Measurements from ENCODE around the gene S100A3. TPM values are rescaled to one million over a fixed set of nuclear protein-coding genes. Genes with fewer than 3 reads are reported as not detected.
A peak's percentile ranks its signal among the peaks of the same experiment; 100 is the strongest.
"Not testable (repeated sequence)": the region's sequence is repeated elsewhere in the genome, so short reads cannot be mapped to it uniquely, and the experiment has no call there.

Gene S100A3
- total RNA-seq, 1 experiment from 2014 or later, result 1.5 TPM

- Histone ChIP-seq H3K9me3 (ENCODE audit: insufficient read depth, low read depth) (no peaks in the 10 kb centered on the region), H3K9me2 (ENCODE audit: insufficient read depth) (no peaks in the 10 kb centered on the region), H3K79me2 (ENCODE audit: low read depth) (no peaks in the 10 kb centered on the region), H3K27ac (peak within 1 kb of the TSS; percentile 97), H3K4me3 (peak within 1 kb of the TSS; percentile 2; the same call in 1 of the 2 replicates), H3K4me1 (replicated peaks; ENCODE audit: insufficient read depth) (peaks cover 56% of the 10 kb centered on the region), H3K4me2 (peak within 1 kb of the TSS; percentile 72), H3F3A (ENCODE audit: insufficient read depth, low read depth) (peaks cover 40% of the 10 kb centered on the region), H4K20me1 (ENCODE audit: insufficient read depth) (no peaks in the 10 kb centered on the region), H2AFZ (no peak within 1 kb of the TSS), H3K36me3 (ENCODE audit: low read depth) (no peaks in the 10 kb centered on the region), H3K27me3 (ENCODE audit: insufficient read depth, low read depth) (no peaks in the 10 kb centered on the region)
- CTCF ChIA-PET, result interaction anchor here (0.5 to 1.2 kb wide), 9 partner anchors 21 to 1475 kb away, joined by 3 to 6 read pairs (median 4); partner anchors contain the start of genes S100A13, S100A5 and S100A6
- intact Hi-C loops (cut with micrococcal nuclease; ENCODE audit: unreplicated experiment), result loop anchor here (2.0 to 10.0 kb wide), 4 partner anchors 17 to 422 kb away; partner anchors contain the start of genes CREB3L4, RAB13, S100A3 and SLC39A1
- POLR2A ChIA-PET (ENCODE audit: unreplicated experiment), result interaction anchor here (0.5 to 2.2 kb wide), 18 partner anchors 20 to 619 kb away, joined by 3 to 26 read pairs (median 6); partner anchors contain the start of genes CHTOP, RPS27, S100A14 and S100A4
- no peak for TF ChIP-seq CTCF (conservative IDR thresholded peaks at IDR 0.05)
- no peak for TF ChIP-seq EZH2 (IDR thresholded peaks at IDR 0.05; ENCODE audit: low read depth)
- peak; percentile 65 to 86 for DNase-seq
- no TSS peak for BruUV-seq (replicated peaks)
Observed at GRCh38 chr1:153565529-153566374, 16.7 kb upstream of the S100A3 start, which contains the start of gene S100A2. S100A2 (minus strand) TSS chr1:153565844; CDS start chr1:153563877, 1,967 bp downstream.

DNA sequence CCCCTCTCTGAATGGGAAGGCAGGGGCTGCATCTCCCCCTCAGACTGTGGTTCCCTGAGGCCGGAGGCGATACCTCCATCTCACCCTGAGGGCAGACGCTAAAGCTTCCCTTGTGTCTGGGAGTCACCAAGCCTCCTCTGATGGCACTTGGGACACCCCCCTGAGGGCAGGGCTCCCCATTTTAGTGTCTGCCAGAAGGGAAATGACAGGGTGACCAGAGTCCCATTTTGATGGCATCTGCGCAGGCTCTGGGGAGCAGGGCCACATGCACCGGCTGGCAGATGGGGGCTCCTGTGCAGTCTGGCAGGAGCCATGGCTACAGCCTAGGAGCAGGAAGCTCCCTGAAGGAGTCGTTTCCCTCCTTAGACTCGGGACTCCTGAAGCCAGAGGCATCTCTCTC lies 14.9 kb upstream of the S100A3 start:
- no peaks in the 10 kb centered on the region for H3K9me2 ChIP-seq (ENCODE audit: insufficient read depth)
- peaks cover 42% of the 10 kb centered on the region for H3F3A ChIP-seq (ENCODE audit: insufficient read depth, low read depth)
- H3K36me3 ChIP-seq (ENCODE audit: low read depth), result no peaks in the 10 kb centered on the region
- CTCF ChIA-PET, result no interaction called here
- no peaks in the 10 kb centered on the region for H3K27me3 ChIP-seq (ENCODE audit: insufficient read depth, low read depth)
- POLR2A ChIA-PET (ENCODE audit: unreplicated experiment), result interaction anchor here (0.6 kb wide), 1 partner anchor 19 kb away, joined by 7 read pairs; no protein-coding TSS in a partner anchor
- intact Hi-C loops (cut with micrococcal nuclease; ENCODE audit: unreplicated experiment), result loop anchor here (10.0 kb wide), 1 partner anchor 401 kb away; the partner anchor contains the start of genes CREB3L4 and SLC39A1
- H3K4me1 ChIP-seq (replicated peaks; ENCODE audit: insufficient read depth), result peaks cover 55% of the 10 kb centered on the region
- H4K20me1 ChIP-seq (ENCODE audit: insufficient read depth), result no peaks in the 10 kb centered on the region
- no peaks in the 10 kb centered on the region for H3K79me2 ChIP-seq (ENCODE audit: low read depth)
- TF ChIP-seq EZH2 (IDR thresholded peaks at IDR 0.05; ENCODE audit: low read depth) (no peak), CTCF (conservative IDR thresholded peaks at IDR 0.05) (no peak)
- BruUV-seq (replicated peaks), result no TSS peak
- H3K27ac ChIP-seq, result peak overlapping the region; percentile 97
- peak overlapping the region; percentile 72 for H3K4me2 ChIP-seq
- DNase-seq, result no peak
- H3K4me3 ChIP-seq, result no peak overlapping the region
- no peak overlapping the region for H2AFZ ChIP-seq
- H3K9me3 ChIP-seq (ENCODE audit: insufficient read depth, low read depth), result no peaks in the 10 kb centered on the region

DNA sequence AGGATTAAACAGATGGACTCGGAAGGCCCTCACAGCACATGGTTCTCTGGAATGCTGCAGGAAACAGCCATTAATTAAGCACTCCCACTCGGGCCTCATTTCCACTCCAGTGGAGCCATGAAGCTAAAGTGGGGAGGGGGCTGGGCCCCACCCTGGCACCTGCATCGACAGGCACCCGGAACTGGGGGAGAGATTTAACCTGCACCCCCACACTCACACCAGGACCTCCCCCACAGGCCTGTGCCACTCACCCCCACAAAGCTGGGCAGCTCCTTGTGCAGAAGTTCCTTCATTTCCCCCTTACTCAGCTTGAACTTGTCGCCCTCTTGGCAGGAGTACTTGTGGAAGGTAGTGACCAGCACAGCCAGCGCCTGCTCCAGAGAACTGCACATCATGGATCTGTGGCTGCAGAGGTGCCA lies 14.4 kb upstream of the S100A3 start:
- no peak for DNase-seq
- intact Hi-C loops (cut with micrococcal nuclease; ENCODE audit: unreplicated experiment), result loop anchor here (10.0 kb wide), 1 partner anchor 401 kb away; the partner anchor contains the start of genes CREB3L4 and SLC39A1
- Histone ChIP-seq H3K36me3 (ENCODE audit: low read depth) (no peaks in the 10 kb centered on the region), H3K27ac (peak overlapping the region; percentile 97; the same call in 1 of the 2 replicates), H3K9me3 (ENCODE audit: insufficient read depth, low read depth) (no peaks in the 10 kb centered on the region), H3K27me3 (ENCODE audit: insufficient read depth, low read depth) (no peaks in the 10 kb centered on the region), H4K20me1 (ENCODE audit: insufficient read depth) (no peaks in the 10 kb centered on the region), H3F3A (ENCODE audit: insufficient read depth, low read depth) (peaks cover 42% of the 10 kb centered on the region), H3K4me3 (no peak overlapping the region), H3K9me2 (ENCODE audit: insufficient read depth) (no peaks in the 10 kb centered on the region), H3K4me2 (0 out of 2 replicates have a peak overlapping the region, but pooled peaks have one; percentile 72), H3K4me1 (replicated peaks; ENCODE audit: insufficient read depth) (peaks cover 51% of the 10 kb centered on the region), H2AFZ (no peak overlapping the region), H3K79me2 (ENCODE audit: low read depth) (no peaks in the 10 kb centered on the region)
- CTCF ChIA-PET, result interaction anchor here (0.7 kb wide), 1 partner anchor 406 kb away, joined by 7 read pairs; no protein-coding TSS in a partner anchor
- BruUV-seq (replicated peaks), result no TSS peak
- POLR2A ChIA-PET (ENCODE audit: unreplicated experiment), result no interaction called here
- TF ChIP-seq CTCF (conservative IDR thresholded peaks at IDR 0.05) (no peak), EZH2 (IDR thresholded peaks at IDR 0.05; ENCODE audit: low read depth) (no peak)

DNA sequence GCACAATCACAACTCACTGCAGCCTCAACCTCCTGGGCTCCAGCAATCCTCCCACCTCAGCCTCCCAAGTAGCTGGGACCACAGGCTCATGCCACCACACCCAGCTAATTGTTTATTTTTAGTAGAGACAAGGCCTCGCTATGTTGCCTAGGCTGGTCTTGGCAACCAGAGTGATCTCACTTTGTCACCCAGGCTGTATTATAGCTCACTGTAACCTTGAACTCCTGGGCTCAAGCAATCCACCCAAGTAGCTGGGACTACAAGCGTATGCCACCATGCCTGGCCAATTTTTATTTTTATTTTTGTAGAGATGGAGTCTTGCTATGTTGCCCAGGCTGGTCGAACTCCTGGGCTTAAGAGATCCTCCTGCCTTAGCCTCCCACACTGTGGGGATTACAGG lies 13.0 kb upstream of the S100A3 start:
- H3K4me2 ChIP-seq; H3K27ac ChIP-seq; H3K9me2 ChIP-seq (ENCODE audit: insufficient read depth); H3K36me3 ChIP-seq (ENCODE audit: low read depth); H3K4me3 ChIP-seq; H3K79me2 ChIP-seq (ENCODE audit: low read depth); BruUV-seq (replicated peaks); H3K27me3 ChIP-seq (ENCODE audit: insufficient read depth, low read depth); DNase-seq; CTCF ChIA-PET; H2AFZ ChIP-seq; H4K20me1 ChIP-seq (ENCODE audit: insufficient read depth); H3K9me3 ChIP-seq (ENCODE audit: insufficient read depth, low read depth): not testable (repeated sequence)
- Histone ChIP-seq H3F3A (ENCODE audit: insufficient read depth, low read depth) (peaks cover 28% of the 10 kb centered on the region), H3K4me1 (replicated peaks; ENCODE audit: insufficient read depth) (peaks cover 37% of the 10 kb centered on the region)
- intact Hi-C loops (cut with micrococcal nuclease; ENCODE audit: unreplicated experiment), result loop anchor here (10.0 kb wide), 1 partner anchor 403 kb away; the partner anchor contains the start of genes CREB3L4 and SLC39A1
- POLR2A ChIA-PET (ENCODE audit: unreplicated experiment), result interaction anchor here (0.6 kb wide), 1 partner anchor 110 kb away, joined by 3 read pairs; no protein-coding TSS in a partner anchor
